ENCODE measurements around the gene HPSE2.

DNA sequence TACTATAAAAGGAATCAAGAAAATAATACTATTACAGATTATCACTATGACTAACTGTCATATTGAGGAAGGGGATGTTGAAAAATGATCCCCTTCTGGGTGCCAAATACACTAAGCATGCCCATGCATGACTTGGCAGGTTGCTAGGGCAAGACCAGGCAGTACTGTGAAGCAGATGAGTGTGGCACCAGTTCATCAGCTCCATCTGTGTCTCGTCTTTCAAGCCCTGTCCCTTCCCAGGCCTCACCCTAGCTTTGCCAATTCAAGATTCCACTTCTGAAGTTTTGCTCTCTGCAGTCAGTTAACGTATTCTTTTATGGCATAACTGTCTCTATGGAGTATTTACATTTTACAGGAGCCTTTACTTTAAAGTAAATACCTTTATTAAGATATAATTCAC lies 653.3 kb downstream of the HPSE2 start:
- TF ChIP-seq EZH2 (IDR thresholded peaks at IDR 0.05; ENCODE audit: insufficient read depth, poor library complexity, severe bottlenecking): no peak
- no peak for TF ChIP-seq EZH2phosphoT487 (IDR thresholded peaks at IDR 0.05; ENCODE audit: insufficient read depth, low read depth)

Measured in GM23248 (cell line).